HL-60/S4 treated with phorbol 12-myristate 13-acetate at 8.2 ng/mL for 4 days and 3 days (cell line): ENCODE results near the gene ETS1.

Experiments
- in situ Hi-C: fragments of 300-500 bp; cut with MboI; formaldehyde crosslinking; loops from 2 replicates; pipeline ENCODE4 v1.15.0; 2022; ENCODE audit warnings: low sequenced_read_pairs

The ETS1 gene

DNA sequence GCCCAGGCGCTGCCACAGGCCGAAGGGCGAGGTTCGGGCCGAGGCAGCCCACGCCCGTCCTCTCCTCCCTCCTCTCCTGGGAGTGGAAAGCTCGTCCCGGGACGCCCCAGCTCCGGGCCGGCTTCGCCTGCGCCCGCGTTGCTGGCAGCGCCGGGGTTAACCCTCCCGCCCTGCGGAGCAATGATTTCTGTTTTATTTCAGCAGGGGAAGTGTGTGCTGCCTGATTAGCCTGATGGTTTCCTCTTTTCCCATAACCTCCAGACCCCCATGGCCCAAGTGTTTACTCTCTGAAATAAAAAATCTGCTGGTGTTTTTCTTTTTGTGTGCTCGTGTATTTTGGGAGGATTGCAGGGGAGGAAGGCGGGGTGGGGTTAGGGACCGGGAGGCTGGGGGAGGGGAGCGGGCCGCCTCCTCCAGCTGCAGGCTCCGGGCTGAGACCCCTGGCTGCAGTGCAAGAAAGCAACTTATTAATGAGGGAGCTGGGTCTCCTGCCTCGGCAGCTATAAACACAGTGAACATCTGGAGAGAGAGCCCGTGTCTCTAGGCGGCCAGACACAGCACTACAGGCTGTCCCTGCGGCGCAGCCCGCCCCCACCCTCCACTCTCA, 38.6 kb downstream of the ETS1 start:
- in situ Hi-C loops, result no loop called here

DNA sequence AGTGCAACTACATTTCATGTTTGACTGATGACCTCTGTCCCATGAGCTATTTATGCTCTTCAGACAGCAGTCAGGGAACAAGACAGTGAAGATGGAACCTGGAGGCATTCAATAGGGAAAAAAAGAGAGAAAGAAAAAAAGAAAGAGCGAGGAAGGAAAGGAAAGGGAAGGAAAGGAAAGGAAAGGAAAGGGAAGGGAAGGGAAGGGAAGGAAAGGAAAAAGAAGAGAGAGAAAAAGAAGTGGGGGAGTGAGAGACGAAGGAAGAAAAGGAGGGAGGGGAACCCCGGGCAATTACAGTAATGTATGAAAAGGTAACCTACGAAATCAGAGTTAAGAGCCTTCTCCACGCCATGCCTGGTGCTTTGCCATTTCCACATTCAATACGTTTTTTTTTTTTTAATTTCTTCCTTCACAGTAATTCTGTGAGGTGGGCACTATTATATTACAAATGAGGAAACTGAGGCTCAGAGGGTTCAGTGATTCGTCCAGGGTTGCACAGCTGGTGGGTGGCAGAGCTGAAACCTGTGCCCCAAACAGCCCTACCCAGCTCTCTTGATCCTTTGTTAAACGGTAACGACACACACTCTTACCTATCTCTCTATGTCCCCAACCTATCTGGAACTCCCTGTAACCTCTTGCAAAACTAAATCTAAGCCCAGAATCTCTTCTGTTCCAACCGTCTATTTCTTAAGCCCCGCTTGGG, 39.3 kb downstream of the ETS1 start:
- in situ Hi-C loops, result no loop called here

DNA sequence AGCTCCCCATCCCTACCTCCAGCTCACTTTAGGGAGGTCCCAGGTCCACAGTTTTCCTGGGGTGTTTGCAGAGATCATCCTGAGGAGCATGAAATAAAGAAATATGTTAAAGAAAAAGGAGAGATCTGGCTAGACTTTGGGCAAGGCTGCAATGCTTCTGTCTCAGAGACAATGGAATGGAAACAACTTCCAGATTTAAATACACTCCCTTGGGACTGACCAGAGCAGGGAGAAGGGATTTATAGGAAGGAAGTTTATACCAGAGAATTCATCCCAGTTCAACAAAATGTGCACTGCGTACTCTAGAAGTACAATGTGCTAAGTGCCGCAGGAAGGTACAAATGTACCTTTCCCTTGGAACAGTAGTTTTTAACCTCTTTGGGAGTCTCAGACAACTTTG, 40.4 kb downstream of the ETS1 start:
- in situ Hi-C loops, result no loop called here

DNA sequence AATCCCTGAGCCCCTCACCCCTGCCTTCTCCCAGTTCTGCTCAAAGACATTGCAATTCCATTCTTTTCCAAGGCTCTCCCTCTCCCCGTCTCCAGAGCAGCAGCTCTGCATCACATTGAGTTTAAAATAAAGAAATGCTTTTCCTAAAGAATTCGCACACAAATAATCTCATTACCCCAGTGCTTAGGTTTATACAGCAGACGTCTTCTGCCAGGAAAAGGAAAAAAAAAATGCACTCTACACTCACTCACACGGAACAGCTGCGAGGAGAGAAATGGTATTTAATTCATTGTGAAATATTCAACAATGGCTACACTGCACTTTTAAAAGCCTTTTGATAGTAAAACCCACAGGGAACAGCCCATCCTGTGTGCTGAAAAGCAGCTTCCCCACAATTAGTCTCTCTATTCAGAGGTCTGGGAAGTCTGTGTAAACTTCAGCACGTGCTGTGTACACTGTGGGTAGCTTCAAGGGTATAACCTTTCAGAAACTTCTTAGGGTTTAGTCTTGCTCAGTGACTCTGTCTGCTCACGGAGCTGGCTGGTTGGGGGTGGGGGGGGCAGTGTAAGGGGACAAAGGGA, 42.8 kb downstream of the ETS1 start:
- in situ Hi-C loops, result no loop called here

DNA sequence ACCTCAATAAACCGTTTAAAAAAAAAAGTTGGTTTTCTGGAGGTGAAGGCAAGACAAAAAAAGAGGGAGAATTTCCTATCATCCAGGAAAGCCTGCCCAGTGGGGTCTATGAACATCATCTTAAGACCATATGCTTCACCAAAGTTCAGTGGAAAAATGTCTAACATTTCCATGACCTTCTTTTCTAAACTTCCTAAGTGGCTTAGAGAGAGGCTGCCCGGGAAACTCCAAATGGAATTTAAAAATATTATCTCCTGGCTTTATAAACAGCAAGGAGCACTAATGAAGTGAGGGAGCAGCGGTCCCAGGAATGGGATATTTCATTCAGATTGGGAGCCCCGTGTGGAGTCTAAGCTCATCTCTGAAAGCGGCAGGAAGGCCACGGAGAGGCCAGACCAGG, 46.9 kb downstream of the ETS1 start:
- in situ Hi-C loops, result no loop called here

DNA sequence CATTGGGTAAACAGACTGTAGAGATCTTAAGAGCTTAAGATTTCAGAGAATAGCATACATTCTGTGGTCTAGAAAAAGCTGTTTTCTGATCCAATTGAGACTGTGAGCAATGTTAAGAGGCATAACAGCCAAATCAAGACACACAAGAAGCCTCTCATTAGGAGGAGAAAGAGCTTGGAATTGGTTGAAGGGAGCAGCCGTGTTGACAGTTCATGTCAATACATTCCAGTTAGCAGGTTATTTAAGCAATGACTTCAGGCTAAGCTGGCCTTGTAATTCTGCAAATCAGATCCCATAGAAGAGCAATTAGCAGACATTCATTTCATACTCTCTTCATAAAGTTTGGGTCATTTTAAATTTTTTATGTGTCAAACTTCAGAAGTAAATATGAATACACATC, 50.9 kb downstream of the ETS1 start:
- in situ Hi-C loops, result no loop called here

DNA sequence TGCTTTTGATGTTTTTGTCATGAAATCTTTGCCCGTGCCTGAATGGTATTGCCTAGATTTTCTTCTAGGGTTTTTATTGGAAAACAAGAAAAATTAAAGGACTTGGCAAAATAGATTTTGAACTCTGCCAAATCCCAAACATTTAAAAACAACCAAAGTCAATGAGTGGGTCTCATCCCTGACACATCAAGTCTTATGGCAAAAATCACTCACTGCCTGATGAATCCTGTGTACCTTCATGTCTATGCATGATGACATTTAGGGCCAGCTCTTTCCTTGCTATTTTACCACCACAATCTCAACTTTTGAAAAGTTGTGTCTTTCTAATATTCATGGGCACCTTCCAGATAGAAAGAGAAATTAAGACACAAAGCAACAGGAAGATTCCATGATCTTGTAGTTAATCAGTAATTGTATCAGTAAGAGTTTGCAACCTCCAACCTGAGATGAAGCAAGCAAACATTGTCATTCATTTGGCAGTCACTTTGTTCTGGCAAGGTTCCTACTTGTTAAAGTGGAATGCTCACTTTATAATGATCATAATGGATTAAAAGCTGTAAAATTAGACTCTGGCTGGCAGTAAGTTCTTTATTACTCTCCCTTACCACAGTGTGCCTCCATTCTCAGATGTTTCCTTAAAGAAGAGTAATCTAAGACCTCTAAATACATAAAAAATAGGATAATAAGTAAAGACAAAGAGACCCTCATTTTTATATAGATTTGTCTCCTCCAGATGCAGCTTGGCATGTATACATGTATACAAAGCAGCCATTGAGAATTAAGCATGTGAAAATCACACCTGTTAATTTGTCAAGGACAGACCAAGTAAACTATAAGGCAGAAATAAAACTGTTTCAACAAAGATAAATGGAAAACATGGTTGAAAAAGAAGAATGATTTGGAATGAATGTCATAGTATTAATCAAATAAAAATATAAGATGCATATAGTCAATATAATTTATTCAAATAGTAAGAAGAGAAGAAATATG, 51.6 kb downstream of the ETS1 start:
- in situ Hi-C loops, result no loop called here

DNA sequence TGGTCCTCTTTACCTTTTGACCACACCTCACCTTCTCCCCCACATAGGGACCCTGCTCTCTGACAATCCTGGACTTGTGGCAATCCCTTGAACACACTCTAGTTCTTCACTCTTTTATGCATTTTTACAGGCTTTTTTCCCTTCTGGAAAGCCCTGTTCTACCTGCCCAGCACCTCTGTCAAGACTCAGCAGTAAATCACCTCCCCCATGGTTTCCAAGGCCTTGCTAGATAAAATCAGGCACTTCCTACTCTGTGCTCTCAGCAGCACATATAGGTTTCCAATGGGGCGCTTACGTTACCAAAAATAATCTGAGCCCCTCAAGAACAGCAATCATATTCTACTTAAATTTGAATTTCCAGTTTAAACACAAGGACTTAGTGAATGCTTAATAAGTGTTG, 53.9 kb downstream of the ETS1 start:
- in situ Hi-C loops, result no loop called here

DNA sequence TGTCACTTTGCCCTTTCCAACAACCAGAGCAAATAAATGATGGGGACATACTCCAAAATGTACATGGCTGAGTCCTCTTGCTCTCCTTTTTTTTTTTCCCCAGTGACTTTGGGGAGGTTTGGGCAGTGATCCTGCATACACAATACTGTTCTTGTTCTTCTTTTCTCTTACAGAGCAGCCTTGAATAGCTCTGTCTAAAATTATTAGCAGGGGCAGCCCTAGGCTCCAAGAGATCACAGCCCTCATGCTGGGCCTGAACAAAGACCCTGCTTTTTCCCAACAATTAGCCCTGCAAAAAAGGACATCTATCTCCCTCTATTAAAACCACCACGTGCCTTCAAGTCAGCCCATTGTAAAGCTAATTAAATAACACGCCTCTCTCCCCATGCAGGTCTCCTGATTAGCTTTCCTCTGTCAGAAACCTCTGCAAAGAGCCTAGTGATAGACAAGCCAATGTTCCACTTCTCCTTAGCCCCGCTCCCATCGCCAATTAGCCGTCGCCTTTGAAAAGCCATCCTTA, 54.7 kb downstream of the ETS1 start:
- in situ Hi-C loops, result no loop called here

DNA sequence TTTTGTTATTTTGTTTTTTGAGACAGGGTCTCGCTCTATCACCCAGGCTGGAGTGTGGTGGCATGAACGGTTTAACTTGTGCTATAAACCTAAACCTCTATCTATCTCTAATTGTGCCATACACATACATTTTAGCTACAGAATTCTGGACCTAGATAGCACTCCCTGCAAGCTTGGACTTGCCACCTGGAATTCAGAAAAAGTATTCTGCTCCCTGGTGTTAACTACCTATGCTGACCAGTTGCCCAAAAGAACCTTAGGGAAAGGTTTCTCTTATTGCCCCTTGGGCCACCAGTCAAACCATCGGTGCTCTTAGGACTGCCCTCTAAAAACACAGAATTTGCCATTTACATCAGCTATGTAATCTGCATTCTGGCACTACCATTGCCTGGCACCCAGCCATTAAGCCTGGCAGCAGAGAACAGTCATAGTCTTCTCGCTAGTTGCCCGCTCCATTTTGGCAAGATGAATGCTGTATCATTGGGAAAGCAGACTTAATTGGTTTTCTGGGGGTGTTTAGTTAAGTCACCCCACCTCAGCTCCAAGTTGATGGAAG, 55.3 kb downstream of the ETS1 start:
- in situ Hi-C loops, result no loop called here

DNA sequence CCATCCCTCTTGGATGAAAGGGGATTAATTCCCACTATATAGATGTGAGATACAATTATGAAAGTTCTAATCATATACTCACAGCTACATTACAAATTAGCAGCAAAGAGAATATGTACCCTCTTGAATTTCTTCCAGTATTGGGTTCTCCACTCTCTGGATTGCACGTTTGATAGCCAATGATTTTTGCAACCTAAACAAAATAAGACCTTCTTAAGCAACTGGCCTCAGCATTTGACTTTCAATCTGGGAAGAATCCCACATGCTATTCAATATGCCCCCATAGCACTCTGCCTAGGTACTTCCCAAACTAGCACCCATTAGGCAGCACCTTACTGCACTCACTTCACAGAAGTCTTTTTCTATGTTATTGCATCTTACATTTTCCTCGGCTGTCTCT, 55.8 kb downstream of the ETS1 start:
- in situ Hi-C loops, result no loop called here

DNA sequence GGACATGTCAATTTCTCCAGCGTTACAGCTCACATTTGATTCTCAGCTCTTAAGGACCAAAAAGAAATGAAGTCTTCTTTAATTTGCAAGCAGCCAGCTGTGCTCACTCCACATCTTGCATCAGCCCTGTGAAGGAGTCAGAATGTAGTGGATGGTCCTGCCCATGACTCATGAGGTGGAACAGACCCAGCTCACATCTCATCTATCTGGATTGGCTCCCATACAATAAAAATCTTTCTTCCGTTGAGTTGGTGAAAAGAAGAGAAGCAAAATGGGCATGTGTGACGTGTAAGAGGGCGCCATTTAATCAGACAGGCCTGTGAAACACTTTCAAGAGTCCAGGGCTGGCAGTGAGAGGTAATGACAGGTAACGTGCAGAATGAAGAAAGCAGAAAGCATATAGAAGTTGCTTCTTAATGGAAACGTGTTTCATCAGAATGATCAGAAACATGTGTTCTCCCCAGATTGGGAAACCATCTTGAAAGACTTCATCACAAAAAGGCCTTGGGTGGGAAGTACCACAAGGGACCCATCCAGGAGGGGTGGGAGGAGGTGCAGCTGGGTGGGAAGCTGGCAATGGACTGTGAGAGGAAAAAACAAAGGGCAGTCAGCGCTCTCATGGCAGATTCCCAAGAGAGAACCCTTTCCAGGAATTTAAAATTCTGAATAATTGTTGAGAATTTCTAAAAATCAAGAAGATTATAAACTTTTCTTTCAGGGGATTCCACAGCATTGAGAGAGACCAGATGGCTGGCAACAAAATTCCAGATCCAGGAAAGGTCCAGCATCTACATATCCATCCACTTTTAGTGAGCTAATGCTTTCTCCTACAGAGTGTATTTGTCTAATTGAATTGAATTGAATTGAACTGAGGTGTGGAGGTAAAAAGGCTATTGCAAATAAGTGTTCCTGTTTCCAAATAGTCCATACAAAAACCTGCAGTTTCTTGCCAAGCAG, 57.0 kb downstream of the ETS1 start:
- in situ Hi-C loops, result no loop called here

DNA sequence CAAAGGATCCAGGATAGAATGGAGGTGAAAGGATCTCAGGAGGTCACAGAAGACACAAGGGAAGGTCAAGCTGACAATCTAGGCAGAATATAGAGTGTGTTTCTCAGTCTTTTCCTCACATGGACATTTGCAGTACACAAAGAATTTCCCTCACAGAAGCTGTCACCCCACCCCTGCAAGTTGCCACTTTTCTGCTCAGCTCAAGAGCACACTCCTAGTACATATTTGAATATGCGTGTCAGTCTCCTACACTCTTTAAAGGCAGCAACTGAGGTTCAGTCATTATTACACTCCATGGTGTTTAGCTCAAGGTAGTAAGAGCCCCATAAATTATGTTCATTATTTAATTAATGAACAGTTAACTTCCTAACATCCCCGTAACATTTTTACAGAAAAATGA, 59.1 kb downstream of the ETS1 start:
- in situ Hi-C loops, result no loop called here

DNA sequence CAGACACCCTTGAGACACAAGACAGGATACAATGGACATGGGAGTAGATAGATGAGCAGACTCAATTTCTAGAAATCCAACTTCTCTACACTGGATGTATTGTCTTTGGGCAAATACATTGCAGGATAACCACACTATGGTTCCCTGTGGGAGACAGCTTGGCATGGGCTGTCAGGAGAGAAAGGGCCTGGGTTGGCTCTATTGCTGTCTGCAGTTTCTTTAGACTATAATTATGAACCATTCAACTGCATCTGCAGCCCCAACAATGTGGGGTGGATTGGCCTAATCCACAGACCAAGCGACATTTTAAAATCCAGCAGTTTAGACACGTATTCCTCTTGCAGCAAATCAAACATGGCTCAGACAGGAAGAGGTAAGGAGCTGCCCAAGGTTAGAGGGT, 60.3 kb downstream of the ETS1 start:
- in situ Hi-C loops, result no loop called here

DNA sequence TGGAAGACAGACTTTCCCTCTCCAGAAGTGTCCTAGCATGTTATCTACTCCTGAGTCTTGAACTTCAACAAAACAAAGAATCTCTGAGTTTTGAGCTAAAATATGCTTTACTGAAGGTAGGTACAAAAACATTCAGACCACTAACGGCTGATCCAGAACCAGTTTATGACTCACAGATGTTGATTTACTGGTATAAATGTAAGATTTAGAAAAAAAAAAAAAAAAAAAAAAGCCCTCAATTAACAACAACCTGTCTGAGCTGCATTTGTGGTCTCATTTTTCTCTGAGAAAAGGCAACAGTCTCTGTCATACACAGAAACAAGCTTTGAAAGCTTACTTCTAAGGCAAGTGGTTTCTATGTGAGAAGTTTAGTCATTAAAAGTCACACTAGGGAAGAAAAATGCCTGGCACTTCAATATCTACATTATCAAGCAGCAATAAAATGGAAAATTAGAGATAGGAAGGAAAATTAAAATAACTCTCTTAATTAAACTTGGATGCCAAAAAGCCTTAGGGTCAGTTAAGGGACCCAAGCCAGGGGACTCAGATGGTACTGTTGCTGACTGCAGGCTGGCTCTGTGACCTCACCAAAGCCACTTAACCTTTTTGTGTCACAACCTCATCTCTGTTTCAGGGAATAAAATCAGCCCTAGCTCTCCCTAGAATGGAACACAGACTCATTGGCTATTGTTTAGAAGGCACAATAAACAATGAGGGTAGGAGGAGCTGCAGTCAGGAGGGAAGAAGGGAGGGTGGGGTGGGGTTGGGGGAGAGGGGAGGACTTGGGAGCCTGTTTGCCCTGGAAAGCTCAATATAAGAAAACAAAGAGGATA, 61.7 kb downstream of the ETS1 start:
- in situ Hi-C loops, result no loop called here

DNA sequence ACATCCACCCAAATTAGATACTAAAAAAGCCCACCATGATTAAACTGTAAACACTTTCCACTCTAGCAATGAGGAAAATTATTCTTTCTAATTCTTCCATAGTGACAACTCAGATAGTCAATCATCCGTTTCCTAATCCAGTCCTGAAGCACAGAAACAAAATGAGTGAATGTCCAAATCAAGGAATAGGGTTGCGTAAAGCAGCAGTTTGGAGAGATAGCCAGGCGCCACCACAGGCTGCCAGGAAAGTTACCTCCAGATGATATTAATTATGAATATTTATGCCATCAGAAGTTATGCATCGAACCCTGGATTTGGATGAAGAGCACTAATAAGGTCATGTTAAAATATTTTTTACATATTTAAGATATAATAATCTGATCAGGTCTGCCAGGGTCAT, 63.2 kb downstream of the ETS1 start:
- in situ Hi-C loops, result no loop called here

DNA sequence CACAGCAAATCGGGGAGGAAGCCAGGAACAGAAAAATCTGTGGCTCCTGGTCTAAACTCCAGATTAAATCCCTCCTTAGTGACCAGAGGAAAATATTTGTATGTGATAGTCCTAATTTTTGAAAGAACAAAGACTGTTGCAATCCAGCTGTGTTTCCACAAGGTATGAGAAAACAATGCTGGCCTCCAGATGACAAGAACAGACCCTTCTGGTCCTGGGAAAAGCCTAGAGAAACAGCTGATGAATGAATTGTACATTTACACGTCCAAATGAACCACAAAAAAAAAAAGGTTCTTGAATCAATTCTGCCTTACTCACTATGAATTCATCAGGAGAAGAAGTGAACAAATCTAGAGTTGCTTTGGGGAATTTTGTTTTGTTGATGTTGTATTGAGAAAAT, 63.7 kb downstream of the ETS1 start:
- in situ Hi-C loops, result no loop called here

DNA sequence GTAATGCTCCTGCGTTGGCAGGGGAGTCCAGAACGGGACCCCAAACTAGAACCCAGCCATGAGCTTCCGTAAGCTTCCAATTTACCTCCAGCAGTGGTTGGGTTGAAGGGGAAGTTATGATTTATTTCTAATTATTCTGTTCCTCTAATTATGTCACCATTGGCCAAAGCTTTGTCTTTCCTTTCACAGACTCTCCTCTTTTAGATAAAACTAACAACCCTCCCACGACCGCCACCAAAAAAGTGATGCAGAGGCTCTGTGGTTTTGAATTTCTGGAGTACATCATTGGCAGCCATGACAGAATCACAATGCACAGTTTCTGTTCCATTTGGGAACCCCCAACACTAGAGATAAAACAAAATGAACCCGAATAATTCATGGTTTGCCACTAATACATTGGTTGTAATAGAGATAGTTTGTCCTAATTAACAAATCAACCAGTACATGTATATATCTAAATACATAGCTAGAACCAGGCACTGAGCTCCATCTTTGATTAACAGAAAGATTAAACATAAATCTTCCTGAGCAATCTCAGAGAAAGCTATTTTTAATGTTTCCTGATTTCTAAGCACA, 64.3 kb downstream of the ETS1 start:
- in situ Hi-C loops, result no loop called here
